Fibroblast of skin of right quadriceps (primary cell): ENCODE data around the gene ABCD1.
A peak's percentile ranks its signal among the peaks of the same experiment; 100 is the strongest.

Source experiments
- DNase-seq: peaks from one replicate; pipeline ENCODE4 v3.0.0-alpha.2; 2013

Gene ABCD1

GRCh38 chrX:153775293-153776119 is 50.9 kb downstream of the ABCD1 start:
- no peak for DNase-seq

GRCh38 chrX:153776120-153776599 is 51.5 kb downstream of the ABCD1 start:
- no peak for DNase-seq

GRCh38 chrX:153776611-153777045 is 52.0 kb downstream of the ABCD1 start:
- no peak for DNase-seq

GRCh38 chrX:153777261-153778090 is 52.8 kb downstream of the ABCD1 start:
- DNase-seq: no peak

GRCh38 chrX:153778181-153778580 is 53.5 kb downstream of the ABCD1 start:
- no peak for DNase-seq

- DNase-seq: no peak
Observed at GRCh38 chrX:153778684-153779101, 54.0 kb downstream of the ABCD1 start.

GRCh38 chrX:153779891-153780677 is 55.4 kb downstream of the ABCD1 start:
- no peak for DNase-seq

- DNase-seq: peak; percentile 11
Observed at GRCh38 chrX:153780678-153781427, 56.2 kb downstream of the ABCD1 start, which contains the start of gene SRPK3. SRPK3 (plus strand) TSS chrX:153781041; CDS start chrX:153781087, 46 bp downstream.

GRCh38 chrX:153781428-153782047 is 56.9 kb downstream of the ABCD1 start:
- DNase-seq: no peak

- no peak for DNase-seq
Observed at GRCh38 chrX:153782313-153782712, 57.7 kb downstream of the ABCD1 start.

- no peak for DNase-seq
Observed at GRCh38 chrX:153782871-153783270, 58.2 kb downstream of the ABCD1 start.

- DNase-seq: no peak
Observed at GRCh38 chrX:153783378-153784013, 58.8 kb downstream of the ABCD1 start.

GRCh38 chrX:153784325-153784967 is 59.8 kb downstream of the ABCD1 start:
- no peak for DNase-seq

GRCh38 chrX:153786669-153787068 is 62.0 kb downstream of the ABCD1 start:
- DNase-seq: no peak

GRCh38 chrX:153789654-153790053 is 65.0 kb downstream of the ABCD1 start:
- no peak for DNase-seq

GRCh38 chrX:153791104-153791852 is 66.6 kb downstream of the ABCD1 start:
- no peak for DNase-seq

GRCh38 chrX:153792368-153792767 is 67.7 kb downstream of the ABCD1 start:
- no peak for DNase-seq

GRCh38 chrX:153793291-153793690 is 68.6 kb downstream of the ABCD1 start:
- no peak for DNase-seq
